Panc1 (cell line): ENCODE results near the gene ADAD2. TPM values are rescaled to one million over a fixed set of nuclear protein-coding genes. Genes with fewer than 3 reads are reported as not detected.

Source experiments
- ATAC-seq: fragments of 200-7000 bp; cut with Tn5 transposase; 2 replicates; pipeline ENCODE4 v1.9.1; 2020; ENCODE audit warnings: mild to moderate bottlenecking, moderate library complexity
- BruUV-seq: library from RNA; stranded (reverse); fragments of 400-500 nt; replicated peaks from 2 replicates; lab custom pipeline; 2021; lab: Mats Ljungman, UMichigan
- CTCF ChIA-PET: fragments of 300-600 bp; sonication (Branson Sonifier 250); formaldehyde crosslinking; loops from one replicate; lab custom pipeline; 2022; ENCODE audit warnings: antibody characterized with exemption; lab: Charles Lee
- POLR2A ChIA-PET: fragments of 300-600 bp; sonication (Branson Sonifier 250); formaldehyde crosslinking; loops from one replicate; lab custom pipeline; 2022; ENCODE audit warnings: antibody characterized with exemption; lab: Charles Lee
- DNase-seq: peaks from one replicate; pipeline ENCODE4 v3.0.0-alpha.2; 2010; ENCODE audit warnings: low read depth, low spot score
- H3K27ac ChIP-seq: 2 replicates; pipeline ENCODE4 v1.5.1; 2011; ENCODE audit warnings: mild to moderate bottlenecking, low read length, inconsistent platforms
- H3K27me3 ChIP-seq: fragments of 200-500 bp; sonication (Bioruptor generic); 2 replicates; pipeline ENCODE4 v1.6.0; 2014; ENCODE audit warnings: low read length, inconsistent platforms; ENCODE audit not compliant: control insufficient read depth, insufficient read depth
- H3K36me3 ChIP-seq: fragments of 200-500 bp; sonication (Bioruptor generic); 2 replicates; pipeline ENCODE4 v1.5.1; 2014; ENCODE audit warnings: inconsistent platforms, mild to moderate bottlenecking, low read length, moderate library complexity; ENCODE audit not compliant: control insufficient read depth, insufficient read depth
- H3K4me1 ChIP-seq: 2 replicates; pipeline ENCODE4 v1.5.1; 2011; ENCODE audit warnings: inconsistent platforms, mild to moderate bottlenecking, low read length, moderate library complexity; ENCODE audit not compliant: control insufficient read depth, insufficient read depth
- H3K4me3 ChIP-seq, 2 experiments: 2 replicates each; pipeline ENCODE4 v1.5.1; 2011 to 2012; ENCODE audit warnings: low read depth in 2 of 2, low read length in 2 of 2, mild to moderate bottlenecking in 2 of 2, inconsistent platforms in 1 of 2, moderate library complexity in 1 of 2
- H3K9me3 ChIP-seq: fragments of 200-500 bp; sonication (Bioruptor generic); 2 replicates; pipeline ENCODE4 v1.5.1; 2014; ENCODE audit warnings: low read depth, mild to moderate bottlenecking, inconsistent platforms, low read length, moderate library complexity; ENCODE audit not compliant: control insufficient read depth, insufficient read depth
- POLR2AphosphoS5 ChIP-seq: IDR thresholded peaks from 2 replicates; pipeline ENCODE4 v1.6.1; 2012; ENCODE audit warnings: mild to moderate bottlenecking, low read depth, low read length, moderate library complexity
- SIN3A ChIP-seq: IDR thresholded peaks from 2 replicates; pipeline ENCODE4 v1.6.1; 2012; ENCODE audit warnings: low read depth, mild to moderate bottlenecking, low read length, moderate library complexity, borderline replicate concordance; ENCODE audit not compliant: insufficient read depth
- TCF7L2 ChIP-seq: IDR thresholded peaks from 2 replicates; pipeline ENCODE4 v1.6.1; 2011; ENCODE audit warnings: mild to moderate bottlenecking, low read depth, low read length, inconsistent platforms
- in situ Hi-C: cut with HindIII; loops from 2 replicates; pipeline ENCODE4 v1.10.0; 2016; ENCODE audit warnings: low sequenced_read_pairs, low pct_unique_long_range_greater_than_20kb
- intact Hi-C: fragments of 100-400 bp; cut with micrococcal nuclease; formaldehyde crosslinking; loops from one replicate; pipeline ENCODE4 v1.10.0; 2022; ENCODE audit not compliant: unreplicated experiment
- total RNA-seq: library from RNA; stranded (reverse); gene quantifications from one replicate; pipeline ENCODE4 v1.2.1, GENCODE V29; 2021; ENCODE audit not compliant: unreplicated experiment
- TF ChIP-seq, protein P1 (sequence below): fragments of 450-650 bp; IDR thresholded peaks from 2 replicates; pipeline ENCODE4 v1.5.1; 2017; ENCODE audit warnings: mild to moderate bottlenecking
- TF ChIP-seq, protein P2 (sequence below), 2 experiments: IDR thresholded peaks; 2 replicates each; pipeline ENCODE4 v1.6.1; 2011 to 2012; ENCODE audit warnings: low read depth in 2 of 2, control low read depth in 1 of 2, low read length in 1 of 2, mild to moderate bottlenecking in 1 of 2, moderate library complexity in 1 of 2; ENCODE audit not compliant: insufficient read depth in 1 of 2

The ADAD2 gene
- total RNA-seq, 1 experiment from 2014 or later: not detected

DNA sequence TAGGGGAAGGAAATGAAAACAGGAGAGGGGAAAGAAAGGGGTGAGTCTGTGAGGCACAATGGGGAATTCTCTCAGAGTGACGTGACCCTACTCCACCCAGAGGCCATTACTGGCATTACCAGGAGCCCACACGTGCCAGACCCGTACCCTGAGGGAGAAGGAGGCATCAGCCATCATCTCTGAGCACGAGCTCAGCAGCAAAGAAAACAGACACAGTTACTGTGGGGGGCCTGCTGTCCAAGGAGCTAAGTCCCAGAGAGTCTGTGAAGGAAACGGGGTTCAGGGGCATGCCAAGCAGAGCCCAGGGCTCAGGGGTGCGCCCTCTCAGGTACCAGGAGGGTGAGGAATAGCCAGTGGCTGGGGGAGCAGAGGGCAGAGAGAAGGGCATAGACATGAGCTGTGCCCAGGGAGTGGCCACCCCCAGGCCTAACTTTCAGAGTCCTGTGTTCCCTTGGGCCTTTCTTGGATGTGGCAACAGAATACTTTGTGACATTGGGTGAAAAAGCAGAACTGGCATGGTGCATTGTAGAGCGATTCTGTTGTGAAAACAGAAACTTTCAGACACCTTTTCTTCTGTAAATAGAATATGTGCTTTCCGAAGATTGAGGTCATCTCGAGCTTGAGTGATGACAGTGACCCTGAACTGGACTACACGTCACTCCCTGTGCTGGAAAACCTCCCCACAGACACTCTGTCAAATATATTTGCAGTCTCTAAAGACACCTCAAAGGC, 15.4 kb upstream of the ADAD2 start:
- in situ Hi-C loops: no loop called here
- POLR2A ChIA-PET: no interaction called here

DNA sequence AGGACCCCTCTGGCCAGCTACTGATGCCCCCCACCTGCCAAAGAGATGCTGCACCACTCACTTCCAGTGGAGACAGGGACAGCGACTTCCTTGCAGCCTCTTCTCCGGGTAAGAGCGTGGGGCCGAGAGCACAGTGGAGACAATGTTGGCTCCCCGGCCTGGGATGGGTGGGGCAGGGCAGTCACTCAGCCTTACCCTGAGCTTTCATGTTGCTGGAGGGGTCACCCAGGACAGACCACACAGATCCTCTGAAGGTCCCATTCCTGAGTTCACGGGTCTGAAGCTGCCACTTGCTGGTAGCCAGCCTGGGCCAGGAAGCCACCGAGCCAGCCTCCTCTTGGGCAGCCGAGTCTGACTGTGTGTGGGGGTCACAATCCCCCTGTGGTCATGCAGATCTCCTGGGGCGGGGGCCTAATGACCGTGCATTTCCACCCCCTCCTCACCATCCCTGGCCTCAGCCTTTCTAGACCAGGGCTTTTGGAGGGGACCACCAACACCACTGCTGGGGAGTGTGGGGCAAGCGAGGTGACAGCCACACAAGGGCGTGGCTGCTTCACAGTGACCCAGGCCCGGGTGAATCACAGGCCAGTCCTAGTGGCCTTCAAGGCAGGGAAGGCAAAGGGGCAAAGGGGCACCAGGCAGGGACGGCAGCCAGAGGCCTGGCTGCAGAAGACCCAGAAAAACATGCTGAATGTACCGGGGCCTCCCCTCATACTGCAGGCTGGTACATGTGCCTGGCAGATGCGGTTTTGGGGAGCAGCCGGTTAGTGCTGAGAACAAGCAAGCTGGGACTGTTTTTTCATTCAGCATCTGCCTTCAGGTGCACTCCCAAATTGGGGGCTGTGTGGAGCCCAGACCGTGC, 14.5 kb upstream of the ADAD2 start:
- ChIA-PET CTCF (interaction anchor here (0.6 kb wide), 1 partner anchor 11 kb away, joined by 5 read pairs; the partner anchor contains the start of gene TAF1C), POLR2A (no interaction called here)
- intact Hi-C loops: no loop called here
- H3K36me3 ChIP-seq: no peaks in the 10 kb centered on the region
- H3K27ac ChIP-seq: no peak overlapping the region
- H3K27me3 ChIP-seq: no peaks in the 10 kb centered on the region
- in situ Hi-C loops: no loop called here
- ATAC-seq (peak; percentile 9; the same call in 1 of the 2 replicates), DNase-seq (no peak)
- no peaks in the 10 kb centered on the region for H3K9me3 ChIP-seq
- no peak for TF ChIP-seq TCF7L2
- TF ChIP-seq, protein P1, sequence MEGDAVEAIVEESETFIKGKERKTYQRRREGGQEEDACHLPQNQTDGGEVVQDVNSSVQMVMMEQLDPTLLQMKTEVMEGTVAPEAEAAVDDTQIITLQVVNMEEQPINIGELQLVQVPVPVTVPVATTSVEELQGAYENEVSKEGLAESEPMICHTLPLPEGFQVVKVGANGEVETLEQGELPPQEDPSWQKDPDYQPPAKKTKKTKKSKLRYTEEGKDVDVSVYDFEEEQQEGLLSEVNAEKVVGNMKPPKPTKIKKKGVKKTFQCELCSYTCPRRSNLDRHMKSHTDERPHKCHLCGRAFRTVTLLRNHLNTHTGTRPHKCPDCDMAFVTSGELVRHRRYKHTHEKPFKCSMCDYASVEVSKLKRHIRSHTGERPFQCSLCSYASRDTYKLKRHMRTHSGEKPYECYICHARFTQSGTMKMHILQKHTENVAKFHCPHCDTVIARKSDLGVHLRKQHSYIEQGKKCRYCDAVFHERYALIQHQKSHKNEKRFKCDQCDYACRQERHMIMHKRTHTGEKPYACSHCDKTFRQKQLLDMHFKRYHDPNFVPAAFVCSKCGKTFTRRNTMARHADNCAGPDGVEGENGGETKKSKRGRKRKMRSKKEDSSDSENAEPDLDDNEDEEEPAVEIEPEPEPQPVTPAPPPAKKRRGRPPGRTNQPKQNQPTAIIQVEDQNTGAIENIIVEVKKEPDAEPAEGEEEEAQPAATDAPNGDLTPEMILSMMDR: no peak
- TF ChIP-seq, protein P2, sequence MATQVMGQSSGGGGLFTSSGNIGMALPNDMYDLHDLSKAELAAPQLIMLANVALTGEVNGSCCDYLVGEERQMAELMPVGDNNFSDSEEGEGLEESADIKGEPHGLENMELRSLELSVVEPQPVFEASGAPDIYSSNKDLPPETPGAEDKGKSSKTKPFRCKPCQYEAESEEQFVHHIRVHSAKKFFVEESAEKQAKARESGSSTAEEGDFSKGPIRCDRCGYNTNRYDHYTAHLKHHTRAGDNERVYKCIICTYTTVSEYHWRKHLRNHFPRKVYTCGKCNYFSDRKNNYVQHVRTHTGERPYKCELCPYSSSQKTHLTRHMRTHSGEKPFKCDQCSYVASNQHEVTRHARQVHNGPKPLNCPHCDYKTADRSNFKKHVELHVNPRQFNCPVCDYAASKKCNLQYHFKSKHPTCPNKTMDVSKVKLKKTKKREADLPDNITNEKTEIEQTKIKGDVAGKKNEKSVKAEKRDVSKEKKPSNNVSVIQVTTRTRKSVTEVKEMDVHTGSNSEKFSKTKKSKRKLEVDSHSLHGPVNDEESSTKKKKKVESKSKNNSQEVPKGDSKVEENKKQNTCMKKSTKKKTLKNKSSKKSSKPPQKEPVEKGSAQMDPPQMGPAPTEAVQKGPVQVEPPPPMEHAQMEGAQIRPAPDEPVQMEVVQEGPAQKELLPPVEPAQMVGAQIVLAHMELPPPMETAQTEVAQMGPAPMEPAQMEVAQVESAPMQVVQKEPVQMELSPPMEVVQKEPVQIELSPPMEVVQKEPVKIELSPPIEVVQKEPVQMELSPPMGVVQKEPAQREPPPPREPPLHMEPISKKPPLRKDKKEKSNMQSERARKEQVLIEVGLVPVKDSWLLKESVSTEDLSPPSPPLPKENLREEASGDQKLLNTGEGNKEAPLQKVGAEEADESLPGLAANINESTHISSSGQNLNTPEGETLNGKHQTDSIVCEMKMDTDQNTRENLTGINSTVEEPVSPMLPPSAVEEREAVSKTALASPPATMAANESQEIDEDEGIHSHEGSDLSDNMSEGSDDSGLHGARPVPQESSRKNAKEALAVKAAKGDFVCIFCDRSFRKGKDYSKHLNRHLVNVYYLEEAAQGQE (IDR thresholded peaks at IDR 0.05; ENCODE audit: insufficient read depth in 1 of 2, low read depth in 2 of 2, low read length in 1 of 2): no peak
- TF ChIP-seq POLR2AphosphoS5: no peak
- TF ChIP-seq SIN3A: no peak
- no peak overlapping the region for H3K4me3 ChIP-seq
- no TSS peak for BruUV-seq
- H3K4me1 ChIP-seq: peaks cover 22% of the 10 kb centered on the region

More for the DNA sequence above, 15.4 kb upstream of the ADAD2 start:
- peak; percentile 48 for DNase-seq
- ATAC-seq: peak; percentile 80
- H3K9me3 ChIP-seq: no peaks in the 10 kb centered on the region
- H3K36me3 ChIP-seq: no peaks in the 10 kb centered on the region
- TF ChIP-seq POLR2AphosphoS5: no peak
- TF ChIP-seq TCF7L2: no peak
- TF ChIP-seq, protein P1: peak; percentile 83
- TF ChIP-seq, protein P2 (IDR thresholded peaks at IDR 0.05; ENCODE audit: insufficient read depth in 1 of 2, low read depth in 2 of 2, low read length in 1 of 2): no peak
- no peak for TF ChIP-seq SIN3A
- intact Hi-C loops: no loop called here
- H3K4me1 ChIP-seq: peaks cover 22% of the 10 kb centered on the region
- H3K27ac ChIP-seq: no peak overlapping the region
- BruUV-seq: no TSS peak
- H3K4me3 ChIP-seq: no peak overlapping the region
- CTCF ChIA-PET: no interaction called here
- H3K27me3 ChIP-seq: no peaks in the 10 kb centered on the region
